Inflammatory macrophage treated with lipopolysaccharide for 1 hour (primary cell): ENCODE data around the gene DNAJB11.
"Not testable (repeated sequence)": the region's sequence is repeated elsewhere in the genome, so short reads cannot be mapped to it uniquely, and the experiment has no call there.

Experiments
- DNase-seq, 2 donors: peaks; one replicate each; pipeline ENCODE4 v3.0.0-alpha.2; 2020 to 2022

Gene DNAJB11

GRCh38 chr3:186620213-186621092 is 49.9 kb downstream of the DNAJB11 start:
- no peak for DNase-seq

- no peak for DNase-seq
These were observed 51.6 kb downstream of the DNAJB11 start for GRCh38 chr3:186621894-186622650.

GRCh38 chr3:186622651-186623310 is 52.3 kb downstream of the DNAJB11 start:
- no peak for DNase-seq

- DNase-seq = no peak
These were observed 54.1 kb downstream of the DNAJB11 start for GRCh38 chr3:186624598-186624997.

- DNase-seq = no peak
These were observed 55.1 kb downstream of the DNAJB11 start for GRCh38 chr3:186625600-186626042.

- DNase-seq = no peak
These were observed 55.8 kb downstream of the DNAJB11 start for GRCh38 chr3:186626254-186626847.

GRCh38 chr3:186627852-186628414 is 57.4 kb downstream of the DNAJB11 start:
- no peak for DNase-seq

- DNase-seq = no peak
These were observed 58.2 kb downstream of the DNAJB11 start for GRCh38 chr3:186628756-186629155.

- DNase-seq = no peak
These were observed 60.6 kb downstream of the DNAJB11 start for GRCh38 chr3:186630950-186631641.

- DNase-seq = no peak
These were observed 63.0 kb downstream of the DNAJB11 start for GRCh38 chr3:186633481-186633880.

GRCh38 chr3:186634207-186634606 is 63.7 kb downstream of the DNAJB11 start:
- DNase-seq = not testable (repeated sequence)
